ENCODE results near the gene TMC3. TPM values are rescaled to one million over a fixed set of nuclear protein-coding genes. Genes with fewer than 3 reads are reported as not detected.
"Not testable (repeated sequence)": the region's sequence is repeated elsewhere in the genome, so short reads cannot be mapped to it uniquely, and the experiment has no call there.

TMC3 gene
- total and polyA plus RNA-seq, 12 donors, result 0.03 to 0.08 (median 0.04) TPM; not detected in 9

GRCh38 chr15:81334768-81335435 lies 39.1 kb downstream of the TMC3 start:
- no peak overlapping the region for H3K27ac ChIP-seq
- no peak overlapping the region for H3K4me3 ChIP-seq
- TF ChIP-seq POLR2A (IDR thresholded peaks at IDR 0.05) (no peak), CTCF (IDR thresholded peaks at IDR 0.05) (no peak)
- whole genome bisulfite sequencing, 4 donors, result 83 to 90% (median 87%) methylated on average over 8 to 10 of the region's 10 CpGs
- no peaks in the 10 kb centered on the region for H3K27me3 ChIP-seq
- peaks cover 0 to 18% of the 10 kb centered on the region in 2 donors for H3K4me1 ChIP-seq (replicated peaks in 1 of 2)
- H3K9me3 ChIP-seq (replicated peaks in 1 of 3), result no peaks in the 10 kb centered on the region
- no peaks in the 10 kb centered on the region for H3K36me3 ChIP-seq (replicated peaks in 1 of 2)
- intact Hi-C loops (cut with DNase I), result loop anchor here in 1 of 2 donors (5.0 to 10.0 kb wide), 2 partner anchors 58 to 230 kb away; no protein-coding TSS in a partner anchor
- no peak for DNase-seq

GRCh38 chr15:81333363-81333762 lies 40.6 kb downstream of the TMC3 start:
- Histone ChIP-seq H3K27me3 (no peaks in the 10 kb centered on the region), H3K9me3 (replicated peaks in 1 of 3) (no peaks in the 10 kb centered on the region), H3K27ac (no peak overlapping the region), H3K36me3 (replicated peaks in 1 of 2) (no peaks in the 10 kb centered on the region), H3K4me3 (no peak overlapping the region), H3K4me1 (replicated peaks in 1 of 2) (peaks cover 0 to 8% of the 10 kb centered on the region in 2 donors)
- WGBS, 4 donors, result 94 to 100% (median 95%) methylated on average over 2 to 3 of the region's 3 CpGs
- intact Hi-C loops (cut with DNase I), result loop anchor here in 1 of 2 donors (5.0 to 10.0 kb wide), 2 partner anchors 56 to 229 kb away; no protein-coding TSS in a partner anchor
- DNase-seq, result no peak
- TF ChIP-seq CTCF (IDR thresholded peaks at IDR 0.05) (no peak), POLR2A (IDR thresholded peaks at IDR 0.05) (no peak)

GRCh38 chr15:81332326-81332725 lies 41.7 kb downstream of the TMC3 start:
- no peaks in the 10 kb centered on the region for H3K36me3 ChIP-seq (replicated peaks in 1 of 2)
- H3K27ac ChIP-seq, result no peak overlapping the region
- WGBS, 4 donors, result 83 to 95% (median 94%) methylated on average over 2 to 12 of the region's 12 CpGs
- H3K4me3 ChIP-seq, result no peak overlapping the region
- H3K27me3 ChIP-seq, result no peaks in the 10 kb centered on the region
- TF ChIP-seq POLR2A (IDR thresholded peaks at IDR 0.05) (no peak), CTCF (IDR thresholded peaks at IDR 0.05) (no peak)
- H3K4me1 ChIP-seq (replicated peaks in 1 of 2), result no peaks in the 10 kb centered on the region
- DNase-seq, result no peak
- intact Hi-C loops (cut with DNase I), result loop anchor here in 1 of 2 donors (5.0 to 10.0 kb wide), 2 partner anchors 55 to 228 kb away; no protein-coding TSS in a partner anchor
- no peaks in the 10 kb centered on the region for H3K9me3 ChIP-seq (replicated peaks in 1 of 3)

GRCh38 chr15:81331600-81331999 lies 42.4 kb downstream of the TMC3 start:
- no peak for DNase-seq
- WGBS, 4 donors, result 87 to 95% (median 90%) methylated on average over 15 of the region's 15 CpGs
- intact Hi-C loops (cut with DNase I), result loop anchor here in 1 of 2 donors (5.0 to 10.0 kb wide), 2 partner anchors 54 to 227 kb away; no protein-coding TSS in a partner anchor
- Histone ChIP-seq H3K27me3 (no peaks in the 10 kb centered on the region), H3K4me3 (no peak overlapping the region), H3K36me3 (replicated peaks in 1 of 2) (no peaks in the 10 kb centered on the region), H3K27ac (no peak overlapping the region), H3K9me3 (replicated peaks in 1 of 3) (no peaks in the 10 kb centered on the region), H3K4me1 (replicated peaks in 1 of 2) (no peaks in the 10 kb centered on the region)
- no peak for TF ChIP-seq CTCF (IDR thresholded peaks at IDR 0.05)
- TF ChIP-seq POLR2A (IDR thresholded peaks at IDR 0.05), result no peak

GRCh38 chr15:81331141-81331540 lies 42.9 kb downstream of the TMC3 start:
- not testable (repeated sequence) for H3K4me3 ChIP-seq; DNase-seq; H3K27me3 ChIP-seq; H3K4me1 ChIP-seq (replicated peaks in 1 of 2); H3K9me3 ChIP-seq (replicated peaks in 1 of 3); H3K27ac ChIP-seq; H3K36me3 ChIP-seq (replicated peaks in 1 of 2)
- intact Hi-C loops (cut with DNase I), result loop anchor here in 1 of 2 donors (5.0 to 10.0 kb wide), 2 partner anchors 54 to 226 kb away; no protein-coding TSS in a partner anchor
- 69 to 84% (median 77%) methylated on average over 9 of the region's 9 CpGs for WGBS, 4 donors

Data from adrenal gland (tissue), 12 donors.